ENCODE measurements around the gene PALM3.

The PALM3 gene

GRCh38 chr19:14061751-14062557 lies at the start of gene PALM3:
TSS of gene PALM3 (minus strand) at chr19:14062076. CDS start at chr19:14061980, 96 bp downstream.
- no peak for DNase-seq (ENCODE audit: low read depth in 2 of 3, low spot score in 2 of 3)

GRCh38 chr19:14111486-14111885 lies 49.6 kb upstream of the PALM3 start:
- DNase-seq (ENCODE audit: low read depth in 2 of 3, low spot score in 2 of 3) = no peak

GRCh38 chr19:14110650-14111049 lies 48.8 kb upstream of the PALM3 start:
- no peak for DNase-seq (ENCODE audit: low read depth in 2 of 3, low spot score in 2 of 3)

- DNase-seq (ENCODE audit: low read depth in 2 of 3, low spot score in 2 of 3) = no peak
Measured at GRCh38 chr19:14107581-14108461, 45.9 kb upstream of the PALM3 start.

- DNase-seq (ENCODE audit: low read depth in 2 of 3, low spot score in 2 of 3) = no peak
Measured at GRCh38 chr19:14106840-14107239, 45.0 kb upstream of the PALM3 start.

GRCh38 chr19:14105680-14106079 lies 43.8 kb upstream of the PALM3 start:
- DNase-seq (ENCODE audit: low read depth in 2 of 3, low spot score in 2 of 3) = no peak

GRCh38 chr19:14103310-14103709 lies 41.4 kb upstream of the PALM3 start:
- no peak for DNase-seq (ENCODE audit: low read depth in 2 of 3, low spot score in 2 of 3)

GRCh38 chr19:14102756-14103155 lies 40.9 kb upstream of the PALM3 start:
- DNase-seq (ENCODE audit: low read depth in 2 of 3, low spot score in 2 of 3) = no peak

- no peak for DNase-seq (ENCODE audit: low read depth in 2 of 3, low spot score in 2 of 3)
Measured at GRCh38 chr19:14102102-14102696, 40.3 kb upstream of the PALM3 start.

GRCh38 chr19:14101003-14101545 lies 39.2 kb upstream of the PALM3 start:
- no peak for DNase-seq (ENCODE audit: low read depth in 2 of 3, low spot score in 2 of 3)

GRCh38 chr19:14097532-14098151 lies 35.8 kb upstream of the PALM3 start:
- DNase-seq (ENCODE audit: low read depth in 2 of 3, low spot score in 2 of 3) = no peak

GRCh38 chr19:14096272-14096992 lies 34.6 kb upstream of the PALM3 start:
- DNase-seq (ENCODE audit: low read depth in 2 of 3, low spot score in 2 of 3) = no peak

- DNase-seq (ENCODE audit: low read depth in 2 of 3, low spot score in 2 of 3) = no peak
Measured at GRCh38 chr19:14094854-14095253, 33.0 kb upstream of the PALM3 start.

GRCh38 chr19:14093117-14093823 lies 31.4 kb upstream of the PALM3 start:
- no peak for DNase-seq (ENCODE audit: low read depth in 2 of 3, low spot score in 2 of 3)

GRCh38 chr19:14091813-14092462 lies 30.1 kb upstream of the PALM3 start:
- no peak for DNase-seq (ENCODE audit: low read depth in 2 of 3, low spot score in 2 of 3)

GRCh38 chr19:14091081-14091812 lies 29.4 kb upstream of the PALM3 start:
- DNase-seq (ENCODE audit: low read depth in 2 of 3, low spot score in 2 of 3) = peak in 1 of 3 experiments; percentile 57

- peak in 1 of 3 experiments; percentile 46 for DNase-seq (ENCODE audit: low read depth in 2 of 3, low spot score in 2 of 3)
Measured at GRCh38 chr19:14090509-14091080, 28.7 kb upstream of the PALM3 start, which contains the start of gene SAMD1. TSS of gene SAMD1 (minus strand) at chr19:14090751.

All from activated CD8-positive, alpha-beta memory T cell treated with anti-CD3 and anti-CD28 coated beads for 48 hours (primary cell).